ENCODE measurements around the gene KLC1.

The KLC1 gene

GRCh38 chr14:103656756-103657133 lies 27.7 kb downstream of the KLC1 start:
- in situ Hi-C loops (cut with MboI; ENCODE audit: low sequenced_read_pairs), result no loop called here

GRCh38 chr14:103657471-103657870 lies 28.5 kb downstream of the KLC1 start:
- in situ Hi-C loops (cut with MboI; ENCODE audit: low sequenced_read_pairs), result no loop called here

DNA sequence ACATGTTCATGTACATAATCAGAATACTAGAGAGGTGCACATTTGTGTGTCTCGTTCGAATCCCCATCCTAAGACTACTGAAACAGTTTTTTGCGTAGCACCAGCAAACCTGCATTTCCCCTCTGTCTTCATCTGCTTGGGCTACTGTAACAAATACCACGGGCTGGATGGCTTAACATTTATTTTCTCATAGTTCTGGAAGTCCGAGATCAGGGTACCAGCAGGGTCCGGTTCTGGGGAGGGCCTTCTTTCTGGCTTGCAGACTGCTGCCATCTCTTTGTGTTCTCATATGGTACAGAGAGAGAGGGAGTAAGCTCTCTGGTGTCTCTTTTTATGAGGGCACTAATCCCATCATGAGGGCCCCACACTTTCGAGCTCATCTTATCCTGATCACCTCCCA lies 30.6 kb downstream of the KLC1 start:
- in situ Hi-C loops (cut with MboI; ENCODE audit: low sequenced_read_pairs), result no loop called here

GRCh38 chr14:103662029-103662428 lies 33.0 kb downstream of the KLC1 start:
- in situ Hi-C loops (cut with MboI; ENCODE audit: low sequenced_read_pairs), result no loop called here

GRCh38 chr14:103662591-103662990 lies 33.6 kb downstream of the KLC1 start:
- in situ Hi-C loops (cut with MboI; ENCODE audit: low sequenced_read_pairs), result no loop called here

- in situ Hi-C loops (cut with MboI; ENCODE audit: low sequenced_read_pairs), result no loop called here
Measured at GRCh38 chr14:103663506-103663905, 34.5 kb downstream of the KLC1 start.

DNA sequence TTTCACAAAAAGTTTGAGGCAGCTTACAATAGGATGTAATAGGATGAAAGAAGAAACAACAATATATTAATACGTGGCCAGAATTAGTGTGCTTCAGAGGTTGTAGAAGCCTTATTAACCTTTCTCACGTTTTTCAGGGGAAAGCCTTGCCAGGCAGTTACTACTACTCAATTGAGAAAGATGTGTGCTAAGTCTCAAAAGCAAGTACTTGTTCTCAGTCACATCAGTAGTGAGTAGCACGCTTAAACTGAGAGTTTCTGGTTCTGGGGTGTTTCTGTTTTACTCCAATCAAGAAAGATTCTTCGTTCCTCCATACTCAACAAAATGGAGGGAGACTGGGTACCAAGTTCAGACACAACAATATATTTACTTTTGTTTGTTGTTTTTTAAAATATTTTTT lies 38.7 kb downstream of the KLC1 start:
- in situ Hi-C loops (cut with MboI; ENCODE audit: low sequenced_read_pairs), result no loop called here

DNA sequence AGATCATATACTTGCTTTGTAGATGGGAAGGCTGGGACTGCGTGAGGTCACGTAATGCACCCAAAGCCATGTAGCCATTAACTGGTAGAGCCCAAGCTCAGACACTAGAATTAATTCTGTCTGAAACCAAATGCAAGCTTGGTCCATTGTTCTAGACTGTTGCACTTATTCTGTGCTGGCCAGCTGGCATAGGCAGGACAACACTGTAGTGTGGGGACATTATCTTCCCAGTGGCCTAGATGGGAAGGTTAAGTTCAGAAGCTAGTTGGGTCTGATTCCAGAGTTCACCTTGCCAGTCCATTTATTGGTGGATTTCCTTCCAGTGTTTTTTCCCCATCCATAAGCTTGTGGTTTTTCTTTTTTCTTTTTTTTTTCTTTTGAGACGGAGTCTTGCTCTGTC lies 39.1 kb downstream of the KLC1 start:
- in situ Hi-C loops (cut with MboI; ENCODE audit: low sequenced_read_pairs), result no loop called here

DNA sequence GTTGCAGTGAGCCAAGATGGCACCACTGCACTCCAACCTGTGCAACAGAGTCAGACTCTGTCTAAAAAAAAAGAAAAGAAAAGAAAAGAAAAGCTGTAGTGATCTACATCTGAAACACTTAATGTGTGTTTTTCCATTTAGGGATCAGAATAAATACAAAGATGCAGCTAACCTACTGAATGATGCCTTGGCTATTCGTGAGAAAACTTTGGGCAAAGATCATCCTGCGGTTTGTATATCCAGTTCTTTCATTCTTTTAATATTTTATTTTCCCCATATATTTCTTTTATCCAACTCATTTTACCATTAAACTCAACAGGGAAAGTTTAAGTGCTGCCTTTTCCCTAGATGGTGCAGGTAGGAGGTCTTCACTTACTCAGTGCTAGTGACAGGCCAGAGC lies 40.4 kb downstream of the KLC1 start:
- in situ Hi-C loops (cut with MboI; ENCODE audit: low sequenced_read_pairs), result no loop called here

DNA sequence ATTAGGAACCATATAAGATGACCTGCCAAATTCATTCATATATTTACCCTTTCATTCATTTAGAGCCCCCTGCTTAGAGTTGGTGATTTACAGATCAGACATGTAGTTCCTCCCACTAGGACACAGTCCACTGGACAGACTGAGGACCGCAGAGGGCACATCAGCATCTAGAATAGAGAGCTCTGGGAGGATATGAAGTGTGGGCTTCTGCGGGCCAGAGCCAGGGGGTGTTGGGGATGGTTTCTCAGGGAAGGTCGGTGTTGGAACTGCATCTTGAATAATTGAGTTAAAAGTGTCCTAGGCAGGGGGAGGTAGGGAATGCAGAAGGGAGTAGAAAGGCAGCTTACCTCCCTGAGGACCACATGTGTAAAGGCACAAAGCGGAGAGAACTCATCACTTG lies 42.9 kb downstream of the KLC1 start:
- in situ Hi-C loops (cut with MboI; ENCODE audit: low sequenced_read_pairs), result no loop called here

GRCh38 chr14:103675957-103676356 lies 46.9 kb downstream of the KLC1 start:
- in situ Hi-C loops (cut with MboI; ENCODE audit: low sequenced_read_pairs), result no loop called here

DNA sequence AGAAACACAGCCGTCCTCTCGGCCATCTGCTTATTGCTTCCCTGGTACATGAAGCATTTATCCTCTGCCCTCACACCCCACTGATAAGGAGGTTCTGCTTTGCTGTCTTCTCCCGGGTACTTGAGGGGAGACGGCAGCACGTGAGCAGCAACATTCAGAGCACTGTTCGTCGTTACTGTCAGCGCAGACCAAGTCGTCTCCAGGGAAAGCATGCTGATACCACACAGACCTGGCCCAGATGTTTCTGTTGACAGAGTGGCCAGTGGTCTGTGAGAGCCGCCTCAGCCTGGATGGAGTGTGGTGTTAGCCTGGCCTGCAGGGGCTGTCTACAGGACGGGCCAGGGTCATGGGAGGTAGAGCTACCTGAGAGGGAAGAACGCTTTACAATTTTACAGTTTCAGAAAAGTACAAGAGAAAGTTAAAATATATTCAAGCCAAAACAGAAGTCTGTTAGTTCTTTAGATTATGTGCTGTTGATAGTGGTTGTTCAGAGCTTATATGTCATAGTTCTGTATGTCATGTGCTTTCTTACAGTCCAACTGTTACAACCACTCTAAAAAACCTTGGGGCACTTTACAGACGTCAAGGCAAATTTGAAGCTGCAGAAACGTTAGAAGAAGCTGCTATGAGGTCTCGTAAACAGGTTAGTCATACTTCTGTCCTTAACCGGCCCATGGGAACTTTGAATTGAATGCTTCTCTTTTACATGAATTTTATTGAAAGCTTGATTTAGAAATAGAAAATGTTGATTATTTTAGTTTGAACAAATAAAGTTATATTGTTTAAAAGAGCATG lies 48.1 kb downstream of the KLC1 start:
- in situ Hi-C loops (cut with MboI; ENCODE audit: low sequenced_read_pairs), result no loop called here

DNA sequence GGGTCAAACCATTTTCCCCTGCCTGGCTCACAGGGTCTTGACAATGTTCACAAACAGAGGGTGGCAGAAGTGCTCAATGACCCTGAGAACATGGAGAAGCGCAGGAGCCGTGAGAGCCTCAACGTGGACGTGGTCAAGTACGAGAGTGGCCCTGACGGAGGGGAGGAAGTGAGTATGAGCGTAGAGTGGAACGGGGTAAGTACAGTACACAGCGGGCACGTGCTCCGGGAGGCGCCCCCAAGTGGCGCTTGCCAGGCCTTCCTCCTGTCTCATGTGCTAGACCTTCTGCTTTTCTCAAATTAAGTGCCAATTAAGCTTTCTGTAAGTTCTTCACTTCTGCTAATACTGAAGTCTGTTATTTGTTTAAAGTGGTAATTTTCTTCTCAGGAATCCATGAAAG lies 50.3 kb downstream of the KLC1 start:
- in situ Hi-C loops (cut with MboI; ENCODE audit: low sequenced_read_pairs), result no loop called here

DNA sequence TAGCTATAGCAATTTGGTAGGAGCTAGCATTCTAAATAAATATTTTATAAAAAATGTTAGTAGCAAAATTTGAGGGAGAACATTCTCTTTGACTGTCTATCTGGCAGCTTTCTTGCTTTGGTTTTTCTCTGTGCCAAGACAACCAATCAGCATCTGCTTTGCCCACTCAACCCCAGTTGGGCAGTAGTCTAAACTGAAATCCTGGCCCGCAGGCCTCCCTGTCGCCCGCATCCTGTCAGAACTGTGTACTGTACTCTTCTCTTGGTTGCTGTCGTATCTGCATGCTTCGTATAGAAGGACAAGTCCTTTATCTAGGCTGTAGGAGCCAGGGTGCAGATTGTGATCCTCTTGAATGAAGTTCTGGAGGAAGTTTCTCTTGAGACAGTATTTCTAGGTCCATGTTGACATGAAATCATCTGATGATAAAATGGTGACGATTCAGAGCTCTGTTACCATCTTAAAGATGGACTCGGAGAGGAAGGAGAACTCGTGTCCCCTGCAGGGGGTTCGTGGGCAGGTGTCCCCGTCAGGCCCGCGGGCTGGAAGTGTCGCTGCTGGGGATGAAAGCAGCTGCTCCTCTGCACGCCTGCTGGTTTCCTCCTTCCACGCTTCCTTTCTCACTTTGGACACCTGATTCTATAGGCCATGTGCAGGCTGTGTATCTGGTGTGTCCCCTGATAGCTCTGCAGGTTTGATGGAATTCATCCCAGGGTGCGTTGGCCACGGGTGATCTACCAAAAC lies 51.6 kb downstream of the KLC1 start:
- in situ Hi-C loops (cut with MboI; ENCODE audit: low sequenced_read_pairs), result loop anchor here (10.0 kb wide), 1 partner anchor 106 kb away; no protein-coding TSS in a partner anchor

- in situ Hi-C loops (cut with MboI; ENCODE audit: low sequenced_read_pairs), result loop anchor here (10.0 kb wide), 1 partner anchor 108 kb away; no protein-coding TSS in a partner anchor
Measured at GRCh38 chr14:103683139-103683538, 54.1 kb downstream of the KLC1 start.

DNA sequence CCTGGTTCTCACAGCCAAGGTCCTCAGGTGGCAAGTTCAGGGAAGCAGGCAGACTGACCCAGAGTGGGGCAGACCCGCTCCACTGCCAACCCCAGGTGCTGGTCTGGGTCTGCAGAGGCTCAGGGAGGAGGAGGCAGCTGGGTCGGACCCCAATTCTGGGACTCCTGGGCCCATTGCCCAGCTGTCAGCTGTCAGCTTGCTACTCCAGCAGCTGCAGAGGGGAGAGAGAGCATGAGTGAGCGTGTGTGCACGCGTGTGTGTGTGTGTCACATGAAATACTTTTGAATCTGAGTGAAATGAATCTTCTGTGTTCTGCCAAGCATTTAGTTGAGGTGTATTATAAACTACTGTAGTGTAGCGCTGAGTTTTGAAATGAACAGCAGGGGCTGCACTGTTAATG lies 55.5 kb downstream of the KLC1 start:
- in situ Hi-C loops (cut with MboI; ENCODE audit: low sequenced_read_pairs), result loop anchor here (10.0 kb wide), 1 partner anchor 110 kb away; no protein-coding TSS in a partner anchor

- in situ Hi-C loops (cut with MboI; ENCODE audit: low sequenced_read_pairs), result loop anchor here (10.0 kb wide), 1 partner anchor 110 kb away; no protein-coding TSS in a partner anchor
Measured at GRCh38 chr14:103684871-103685270, 55.9 kb downstream of the KLC1 start.

- in situ Hi-C loops (cut with MboI; ENCODE audit: low sequenced_read_pairs), result loop anchor here (10.0 kb wide), 1 partner anchor 111 kb away; no protein-coding TSS in a partner anchor
Measured at GRCh38 chr14:103685276-103686211, 56.5 kb downstream of the KLC1 start.

DNA sequence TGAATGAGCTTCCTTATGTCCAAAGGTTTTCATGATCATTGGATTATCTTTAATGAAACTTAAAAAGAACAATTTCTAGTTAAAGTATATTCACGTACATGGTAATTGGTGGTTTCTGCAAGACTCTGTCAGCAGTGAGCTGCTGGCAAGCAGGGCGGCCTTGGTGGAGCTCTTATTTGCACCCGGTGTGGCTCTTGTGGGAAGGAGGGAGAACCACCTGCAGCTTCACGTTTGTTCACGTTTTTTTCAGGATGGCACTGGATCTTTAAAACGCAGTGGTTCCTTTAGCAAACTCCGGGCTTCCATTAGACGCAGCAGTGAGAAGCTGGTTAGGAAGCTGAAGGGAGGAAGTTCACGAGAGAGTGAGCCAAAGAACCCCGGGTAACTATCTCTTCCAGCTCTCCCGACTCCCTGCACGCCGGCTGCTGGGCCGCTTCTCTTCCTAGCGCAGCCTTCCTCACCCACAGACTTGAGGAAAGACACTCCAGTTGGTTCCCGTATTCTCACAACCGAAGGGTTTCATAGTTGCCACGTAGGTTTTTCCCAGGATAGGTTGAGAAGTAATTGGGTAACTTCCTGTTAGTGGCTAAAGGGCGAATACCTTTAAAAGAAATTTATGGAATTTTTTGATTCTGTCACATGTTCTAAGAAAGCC lies 57.9 kb downstream of the KLC1 start:
- in situ Hi-C loops (cut with MboI; ENCODE audit: low sequenced_read_pairs), result loop anchor here (10.0 kb wide), 1 partner anchor 112 kb away; no protein-coding TSS in a partner anchor

GRCh38 chr14:103687712-103688111 lies 58.7 kb downstream of the KLC1 start:
- in situ Hi-C loops (cut with MboI; ENCODE audit: low sequenced_read_pairs), result loop anchor here (10.0 kb wide), 1 partner anchor 113 kb away; no protein-coding TSS in a partner anchor

Measured in HL-60/S4 treated with phorbol 12-myristate 13-acetate at 8.2 ng/mL for 4 days and 3 days (cell line).